ENCODE results near the gene MRPL38.
"Not testable (repeated sequence)": the region's sequence is repeated elsewhere in the genome, so short reads cannot be mapped to it uniquely, and the experiment has no call there.

MRPL38 gene

DNA sequence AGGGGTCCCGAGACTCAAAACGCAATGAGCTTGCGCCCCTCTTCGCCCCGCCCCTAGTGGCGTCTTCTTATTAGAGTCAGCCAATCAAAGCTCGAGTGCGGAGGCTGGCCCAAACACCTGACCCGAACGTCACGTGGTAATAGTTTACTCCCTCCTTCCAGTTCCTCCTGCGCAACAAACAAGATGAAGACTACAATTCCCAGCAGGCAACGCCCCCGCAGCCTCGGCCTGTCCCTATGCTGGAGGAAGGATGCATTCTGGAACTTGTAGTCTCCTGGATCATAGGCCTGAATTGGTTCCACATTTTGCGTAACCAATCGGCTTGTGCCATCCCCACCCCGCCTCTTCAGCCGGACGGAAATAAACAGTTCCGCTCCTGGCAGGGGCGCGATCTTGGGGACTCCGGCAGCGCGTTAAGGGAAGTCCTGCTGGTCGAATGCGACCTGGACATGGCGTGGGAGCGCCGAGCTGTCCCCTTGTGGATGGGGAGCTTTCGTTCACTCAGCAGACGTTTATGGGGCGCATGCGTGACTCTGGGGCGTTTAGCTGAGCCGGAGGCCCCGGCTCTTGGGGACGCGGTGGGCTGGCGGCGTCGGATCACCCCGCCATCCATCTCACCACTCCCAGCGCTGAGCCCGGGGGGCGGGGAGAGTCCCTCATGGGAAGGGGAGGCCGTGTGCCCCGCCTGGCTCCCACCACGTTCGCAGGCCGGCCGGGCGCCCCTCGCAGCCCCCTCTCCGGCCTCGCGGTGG is 49.2 kb downstream of the MRPL38 start, which contains the start of gene WBP2:
TSS of gene WBP2 (minus strand) at position 26 of the 752 bp plus-strand sequence. CDS start 38 bp downstream, outside the sequence.
- DNase-seq (ENCODE audit: low spot score) (peak; percentile 100), FAIRE-seq (peak; percentile 94)

GRCh38 chr17:75854881-75855309 is 49.8 kb downstream of the MRPL38 start:
- FAIRE-seq, result no peak
- DNase-seq (ENCODE audit: low spot score), result no peak

DNA sequence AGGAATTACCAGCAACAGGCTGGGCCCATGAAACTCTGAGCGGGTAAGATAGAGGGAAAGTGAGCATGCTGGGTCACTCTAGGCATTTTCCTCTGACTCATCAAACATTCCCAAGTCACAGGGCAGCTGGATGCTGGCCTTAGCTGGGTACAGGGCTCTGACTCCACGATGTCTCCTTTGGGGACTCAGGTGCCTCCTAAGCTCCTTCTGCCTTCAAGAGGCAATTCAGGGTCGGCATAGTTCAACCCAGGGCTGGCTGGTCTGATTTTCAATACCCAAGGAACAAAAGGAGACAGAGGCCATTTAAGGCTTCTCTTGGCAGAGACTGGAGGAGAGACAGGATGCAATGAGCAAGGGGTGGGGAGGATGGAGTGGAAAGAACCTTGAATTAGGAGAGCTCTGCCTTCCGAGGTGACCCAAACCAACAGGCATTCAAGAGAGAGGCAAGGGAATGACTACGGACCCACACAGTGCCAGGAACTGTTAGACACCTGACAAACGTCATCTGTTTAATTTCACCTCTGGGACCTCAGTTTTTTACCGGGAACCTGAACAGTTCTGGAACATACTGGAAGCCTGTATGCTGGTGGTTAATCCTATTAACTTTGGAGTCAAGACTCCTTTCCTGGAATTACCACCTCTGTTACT is 50.5 kb downstream of the MRPL38 start:
- DNase-seq (ENCODE audit: low spot score) (peak; percentile 72), FAIRE-seq (no peak)

DNA sequence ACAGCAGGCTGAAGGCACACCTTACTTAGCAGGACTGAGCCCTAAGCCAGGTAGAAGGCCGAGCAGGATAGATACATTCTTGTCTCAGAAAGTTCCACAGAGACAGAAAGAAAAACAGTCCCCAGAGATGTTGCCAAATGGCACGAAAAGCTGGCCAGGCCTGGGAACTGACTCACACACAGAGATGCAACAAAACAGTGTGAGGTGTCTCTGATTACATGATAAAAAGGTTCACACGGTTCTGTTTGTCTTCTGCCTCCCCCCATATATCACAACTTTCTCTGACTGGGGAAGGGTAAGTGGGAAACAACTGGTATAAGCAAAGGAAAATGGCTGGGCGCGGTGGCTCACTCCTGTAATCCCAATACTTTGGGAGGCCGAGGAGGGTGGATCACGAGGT is 51.3 kb downstream of the MRPL38 start:
- no peak for DNase-seq (ENCODE audit: low spot score)
- no peak for FAIRE-seq

DNA sequence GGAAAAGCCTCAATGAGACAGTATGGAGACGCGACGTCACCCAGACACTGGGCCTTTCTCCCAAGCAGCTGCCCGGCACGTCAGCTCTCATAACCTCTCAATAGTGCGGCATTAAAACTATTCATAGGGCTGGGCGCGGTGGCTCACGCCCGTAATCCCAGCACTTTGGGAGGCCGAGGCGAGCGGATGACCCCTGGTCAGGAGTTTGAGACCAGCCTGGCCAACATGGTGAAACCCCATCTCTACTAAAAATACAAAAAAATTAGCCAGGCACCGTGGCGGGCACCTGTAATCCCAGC is 53.0 kb downstream of the MRPL38 start:
- not testable (repeated sequence) for FAIRE-seq; DNase-seq (ENCODE audit: low spot score)

DNA sequence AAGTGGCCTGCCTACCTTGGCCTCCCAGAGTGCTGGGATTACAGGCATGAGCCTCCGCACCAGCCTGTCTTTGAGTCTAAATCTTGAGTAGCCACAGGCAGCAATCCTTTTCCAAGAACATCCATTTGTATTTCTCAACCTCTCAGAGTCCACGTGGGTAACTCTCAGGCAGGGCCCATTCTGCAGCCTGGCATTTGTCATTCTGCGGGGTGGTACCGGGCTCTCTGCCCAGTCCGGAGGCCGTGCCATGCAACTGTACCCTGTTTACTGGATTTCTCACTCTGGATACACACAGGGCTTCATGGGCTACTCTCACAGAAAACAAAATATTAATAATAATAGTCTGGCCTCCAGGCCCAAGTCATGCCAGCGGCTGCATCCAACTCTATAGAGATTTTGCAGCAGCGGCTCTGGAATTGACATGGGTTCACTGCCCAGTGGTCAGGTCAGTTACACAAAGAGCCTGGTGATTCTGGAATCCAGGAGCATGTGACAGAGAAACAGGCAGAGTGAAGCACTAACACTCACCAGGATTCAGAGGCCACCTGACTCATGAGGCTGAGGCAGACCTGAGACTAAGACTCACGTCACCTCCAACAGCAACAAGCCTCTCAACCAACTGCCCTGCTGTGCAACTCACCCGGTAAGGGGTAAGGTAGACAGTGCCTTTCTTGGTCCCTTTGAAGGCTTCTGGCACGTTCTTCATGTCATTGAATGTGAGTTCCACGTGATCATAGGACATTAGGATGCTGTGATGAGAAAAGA is 53.6 kb downstream of the MRPL38 start:
- no peak for DNase-seq (ENCODE audit: low spot score)
- FAIRE-seq, result no peak

DNA sequence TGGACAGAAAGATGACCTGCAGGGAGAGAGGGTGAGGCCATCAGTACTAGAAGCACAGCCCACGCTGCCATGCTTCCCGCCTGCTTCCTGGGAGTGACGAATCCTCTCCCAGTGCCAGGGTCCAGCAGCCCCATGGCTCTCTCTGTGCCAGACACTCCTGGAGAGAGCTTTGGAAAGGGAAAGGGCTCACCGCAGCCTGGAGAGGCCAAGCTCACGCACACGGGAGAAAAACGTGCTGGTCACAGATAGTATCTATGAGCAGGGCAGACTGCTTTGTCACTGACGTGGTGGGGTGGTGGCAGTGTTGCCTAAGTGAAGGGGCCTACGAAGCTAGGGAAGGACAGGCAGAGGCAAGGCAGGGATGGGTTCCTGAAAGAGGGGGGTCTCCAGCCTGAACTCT is 55.0 kb downstream of the MRPL38 start:
- no peak for FAIRE-seq
- no peak for DNase-seq (ENCODE audit: low spot score)

- FAIRE-seq (no peak), DNase-seq (ENCODE audit: low spot score) (no peak)
Observed at GRCh38 chr17:75849279-75849646, 55.4 kb downstream of the MRPL38 start.
